Jurkat, Clone E6-1 (cell line): ENCODE measurements around the gene VDAC2.

Experiments
- DNase-seq: peaks from one replicate; pipeline ENCODE4 v3.0.0-alpha.2; 2011; ENCODE audit warnings: low read depth, low spot score
- H3K4me3 ChIP-seq: 2 replicates; pipeline ENCODE4 v1.5.1; 2011; ENCODE audit warnings: mild to moderate bottlenecking, low read length, control low read depth, moderate library complexity

The VDAC2 gene

GRCh38 chr10:75226095-75226494 lies 15.5 kb downstream of the VDAC2 start:
- H3K4me3 ChIP-seq = no peak overlapping the region
- no peak for DNase-seq

DNA sequence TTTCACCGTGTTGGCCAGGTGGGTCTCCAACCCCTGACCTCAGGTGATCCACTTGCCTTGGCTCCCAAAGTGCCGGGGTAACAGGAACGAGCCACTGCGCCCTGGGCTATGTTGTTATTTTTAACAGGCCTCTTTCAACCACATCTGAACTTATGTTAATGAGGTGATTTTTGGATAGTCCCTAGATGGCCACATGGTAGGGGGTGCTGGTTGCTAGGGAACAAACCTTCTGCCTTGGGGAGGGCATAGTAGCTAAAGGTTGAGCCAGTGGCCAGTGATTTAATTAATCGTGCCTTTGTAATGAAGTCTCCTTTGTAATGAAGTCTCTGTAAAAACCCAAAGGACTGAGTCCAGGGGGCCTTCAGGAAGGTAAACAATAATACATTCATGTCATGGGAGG lies 16.1 kb downstream of the VDAC2 start:
- no peak for DNase-seq
- no peak overlapping the region for H3K4me3 ChIP-seq

- no peak for DNase-seq
- H3K4me3 ChIP-seq = no peak overlapping the region
Measured at GRCh38 chr10:75228278-75228677, 17.7 kb downstream of the VDAC2 start.

GRCh38 chr10:75228834-75229233 lies 18.2 kb downstream of the VDAC2 start:
- DNase-seq = no peak
- H3K4me3 ChIP-seq = no peak overlapping the region

- no peak for DNase-seq
- no peak overlapping the region for H3K4me3 ChIP-seq
Measured at GRCh38 chr10:75229971-75230370, 19.4 kb downstream of the VDAC2 start.

DNA sequence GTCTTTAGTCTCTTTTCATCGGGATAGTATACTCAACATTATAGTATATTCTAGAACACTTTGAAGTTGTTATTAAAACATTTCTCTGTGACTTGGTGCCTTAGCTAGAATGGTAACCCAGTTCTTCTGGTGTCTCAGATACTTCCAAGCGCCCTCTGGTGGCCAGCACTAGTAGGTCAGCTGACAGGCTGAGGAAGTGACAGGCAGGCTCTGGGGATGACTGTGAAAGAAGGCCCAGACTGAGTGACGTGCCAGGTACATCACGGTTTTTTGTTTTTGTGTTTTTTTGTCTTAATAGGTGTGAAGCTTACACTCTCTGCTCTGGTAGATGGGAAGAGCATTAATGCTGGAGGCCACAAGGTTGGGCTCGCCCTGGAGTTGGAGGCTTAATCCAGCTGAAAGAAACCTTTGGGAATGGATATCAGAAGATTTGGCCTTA lies 20.0 kb downstream of the VDAC2 start:
- no peak overlapping the region for H3K4me3 ChIP-seq
- peak; percentile 82 for DNase-seq

- H3K4me3 ChIP-seq = no peak overlapping the region
- DNase-seq = no peak
Measured at GRCh38 chr10:75231672-75232581, 21.3 kb downstream of the VDAC2 start.

DNA sequence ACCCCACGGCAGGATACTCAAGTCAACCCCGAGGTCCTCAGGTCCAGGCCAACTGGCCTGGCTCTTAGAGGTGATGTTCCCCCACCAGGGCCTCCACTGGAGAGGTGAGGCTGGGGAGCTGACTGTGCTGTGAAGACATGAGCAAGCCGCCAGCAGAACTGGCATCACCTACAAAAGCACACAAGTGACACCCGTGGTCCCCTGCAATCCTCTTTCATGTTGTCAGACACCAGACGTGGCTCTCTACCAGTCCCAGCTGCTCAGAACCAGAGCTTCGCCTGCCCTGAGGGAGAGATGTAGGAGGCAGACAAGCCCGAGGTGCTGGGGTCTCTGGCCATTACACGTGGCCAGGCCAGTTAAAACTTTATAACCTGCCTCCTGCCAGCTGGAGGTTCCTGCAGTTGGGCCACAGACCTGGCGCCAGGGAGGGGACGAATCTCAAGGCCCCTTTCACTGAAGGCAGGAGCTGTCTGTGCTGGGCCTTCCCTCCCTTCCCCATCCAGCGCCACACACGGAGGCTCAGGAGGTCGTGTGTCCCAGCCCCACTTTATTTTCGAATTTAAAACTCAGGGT lies 22.9 kb downstream of the VDAC2 start:
- no peak for DNase-seq
- H3K4me3 ChIP-seq = peak overlapping the region; percentile 44

- peak; percentile 80 for DNase-seq
- H3K4me3 ChIP-seq = peak overlapping the region; percentile 74
Measured at GRCh38 chr10:75234017-75234682, 23.6 kb downstream of the VDAC2 start.

GRCh38 chr10:75234683-75235374 lies 24.2 kb downstream of the VDAC2 start:
- H3K4me3 ChIP-seq = peak overlapping the region; percentile 74
- DNase-seq = no peak

GRCh38 chr10:75235375-75236177 lies 25.0 kb downstream of the VDAC2 start, which contains the start of gene COMTD1:
COMTD1 (minus strand) TSS chr10:75235957; CDS start chr10:75235928, 29 bp downstream.
- DNase-seq = peak; percentile 86
- peak within 1 kb of the TSS; percentile 74 for H3K4me3 ChIP-seq

DNA sequence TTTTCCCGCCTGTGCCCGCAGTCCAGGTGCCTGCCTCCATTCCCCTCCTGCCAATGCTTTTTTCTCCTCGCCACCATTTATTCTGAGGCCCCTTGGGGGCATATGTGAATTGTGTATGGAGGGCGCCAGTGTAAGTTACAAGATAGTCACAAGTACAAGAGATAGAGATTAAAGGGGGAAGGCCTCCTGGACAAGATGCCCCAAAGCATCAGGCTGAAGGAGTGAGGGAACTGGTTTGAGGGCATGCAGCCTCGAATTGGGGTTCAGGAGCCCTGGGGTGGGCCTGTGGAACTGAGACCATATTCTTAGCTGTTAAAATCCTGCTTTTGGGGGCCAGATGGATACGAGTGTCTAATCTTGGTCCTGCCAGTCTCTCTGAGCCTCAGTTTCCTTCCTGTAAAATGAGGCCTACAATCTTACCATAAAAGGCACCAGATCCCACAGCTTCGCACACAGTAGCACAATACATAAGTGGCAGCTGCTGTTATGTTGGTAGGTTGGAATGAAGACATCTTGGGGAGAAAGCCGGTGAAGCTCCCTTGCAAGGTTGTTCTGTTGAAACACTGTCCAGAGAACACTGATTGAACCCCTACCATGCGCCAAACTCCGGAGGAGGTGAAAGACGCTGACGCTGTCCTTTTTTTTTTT lies 25.7 kb downstream of the VDAC2 start:
- H3K4me3 ChIP-seq = peak overlapping the region; percentile 74

DNA sequence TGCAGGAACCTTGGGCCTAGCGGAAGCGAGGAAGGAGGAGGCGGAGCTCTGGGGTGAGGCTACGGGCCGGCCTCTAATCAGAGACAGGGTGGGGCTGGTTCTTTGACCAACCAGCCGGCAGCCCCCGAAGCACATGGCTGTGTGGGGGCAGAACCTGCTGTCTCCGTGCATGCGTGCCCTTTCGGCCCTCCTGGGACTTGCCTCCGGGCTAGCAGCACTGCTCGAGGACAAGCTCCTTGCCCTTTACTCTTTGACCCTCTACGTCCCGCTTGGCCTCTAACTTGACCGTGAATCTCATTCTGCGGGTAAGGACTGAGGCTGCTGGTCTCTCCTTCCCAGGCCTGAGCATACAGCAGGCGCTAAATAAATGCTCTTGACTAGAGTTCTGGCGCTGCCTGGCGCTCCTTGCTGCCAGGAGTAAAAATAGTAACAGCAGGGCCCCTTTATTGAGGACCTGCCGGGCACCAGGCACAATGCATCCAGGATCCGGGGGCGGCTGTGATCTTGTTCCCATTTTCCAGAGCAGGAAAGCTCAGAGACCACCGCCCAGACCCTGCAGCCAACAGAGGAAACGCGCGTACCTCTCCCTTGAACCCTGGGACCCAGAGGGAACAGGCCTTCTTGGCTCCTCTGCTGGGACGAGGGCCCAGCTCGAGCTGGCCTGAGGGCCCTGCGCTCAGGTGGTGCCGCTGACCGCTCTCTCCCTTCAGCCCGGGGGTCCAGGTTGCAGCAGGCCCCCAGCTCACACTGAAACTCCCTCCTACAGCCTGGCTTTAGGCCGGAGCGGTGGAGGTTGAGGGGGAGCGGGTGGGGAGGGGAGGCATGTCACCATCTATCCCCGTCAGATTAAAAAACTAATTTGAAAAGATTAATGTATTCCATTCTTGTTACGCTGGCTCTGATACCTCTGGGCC lies 27.8 kb downstream of the VDAC2 start:
- no peak overlapping the region for H3K4me3 ChIP-seq
- no peak for DNase-seq

More for the DNA sequence above, 25.7 kb downstream of the VDAC2 start:
- DNase-seq = no peak

DNA sequence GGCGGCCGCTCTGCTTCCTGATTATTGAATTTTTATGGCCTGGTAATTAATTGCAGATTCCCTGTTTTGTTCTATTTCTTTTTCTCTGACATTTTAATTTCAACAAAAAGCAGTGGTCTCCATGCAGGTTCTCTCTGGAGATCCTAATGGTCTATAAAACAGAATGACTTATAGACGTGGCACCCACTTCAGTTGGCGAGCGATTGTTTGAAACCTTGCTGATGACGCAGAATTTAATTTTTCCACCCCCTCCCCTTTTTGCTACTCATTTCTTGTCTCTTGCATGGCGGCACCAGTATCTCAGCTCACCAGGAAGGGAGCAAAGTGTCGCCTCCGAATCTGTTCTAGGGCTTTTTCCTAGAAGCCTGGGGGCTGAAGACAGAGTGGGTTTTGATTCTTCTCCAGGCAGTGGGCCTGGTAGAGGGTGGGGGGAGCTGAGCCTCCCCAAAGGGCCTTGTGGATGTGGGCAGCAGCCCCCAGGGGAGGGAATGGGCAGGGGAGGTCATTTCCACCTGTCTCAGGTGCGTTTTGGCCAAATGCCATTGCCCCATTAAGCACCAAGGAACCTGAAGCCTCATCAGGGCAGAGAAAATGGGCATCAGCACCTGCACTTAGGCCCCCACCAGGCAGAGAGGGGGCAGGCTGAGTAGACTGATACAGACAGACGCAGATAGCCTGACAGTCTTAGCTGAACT lies 28.6 kb downstream of the VDAC2 start:
- no peak for DNase-seq

DNA sequence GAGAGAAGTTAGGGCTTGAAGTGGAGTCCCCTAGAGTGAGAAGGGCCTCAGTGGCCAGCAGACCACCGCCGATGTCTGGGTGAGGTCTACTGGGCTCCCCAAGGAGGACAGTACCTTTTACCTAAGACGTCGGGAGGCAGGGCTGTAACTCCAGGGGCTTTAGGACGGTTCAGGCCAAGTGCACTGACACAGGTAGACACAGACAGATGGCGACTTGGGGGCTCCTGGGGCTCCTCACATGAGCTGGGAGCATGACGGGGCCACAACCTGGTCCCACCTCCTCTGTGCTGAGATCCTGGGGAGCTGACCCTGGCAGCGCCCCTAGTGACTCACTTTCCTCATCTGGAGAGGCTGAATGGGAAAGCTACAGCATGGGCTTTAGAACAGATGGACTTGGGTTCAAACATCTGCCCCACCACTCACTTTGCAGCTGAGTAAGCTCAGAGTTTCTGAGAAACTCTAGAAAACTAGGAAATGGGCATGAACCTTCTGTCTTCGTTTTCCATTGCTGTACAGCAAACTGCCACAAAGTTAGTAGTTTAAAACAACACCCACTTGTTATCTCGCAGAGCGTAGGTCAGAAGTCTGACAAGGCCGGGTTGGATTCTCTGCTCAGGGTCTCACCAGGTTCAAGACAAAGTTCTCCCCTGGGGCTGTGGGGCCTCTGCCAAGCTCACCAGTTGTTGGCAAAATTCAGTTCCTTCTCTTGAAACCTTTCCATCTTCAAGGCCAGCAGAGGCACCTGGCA lies 29.9 kb downstream of the VDAC2 start:
- no peak for DNase-seq
- no peak overlapping the region for H3K4me3 ChIP-seq

More for the DNA sequence above, 28.6 kb downstream of the VDAC2 start:
- no peak overlapping the region for H3K4me3 ChIP-seq

GRCh38 chr10:75243426-75243825 lies 32.8 kb downstream of the VDAC2 start:
- H3K4me3 ChIP-seq = no peak overlapping the region
- no peak for DNase-seq
